ENCODE measurements around the gene FFAR3.

- TF ChIP-seq CTCF (conservative IDR thresholded peaks at IDR 0.05; ENCODE audit: low read depth, low read length): no peak
- no peak for TF ChIP-seq EZH2phosphoT487 (IDR thresholded peaks at IDR 0.05; ENCODE audit: borderline replicate concordance, low read length)
- no peak for TF ChIP-seq EZH2 (IDR thresholded peaks at IDR 0.05; ENCODE audit: low read length, unreplicated experiment)
These were observed 36.2 kb upstream of the FFAR3 start for GRCh38 chr19:35322014-35322413.
